SHP77 (cell line): Measurements from ENCODE around the gene CDH12.
"Not testable (repeated sequence)": the region's sequence is repeated elsewhere in the genome, so short reads cannot be mapped to it uniquely, and the experiment has no call there.

Experiments
- DNase-seq, 2 experiments: peaks; one replicate each; lab custom pipeline; 2025; lab: John Stamatoyannopoulos, UW

Gene CDH12

GRCh38 chr5:22560147-22560546 is 293.0 kb downstream of the CDH12 start:
- no peak for DNase-seq

GRCh38 chr5:22557251-22557650 is 295.9 kb downstream of the CDH12 start:
- DNase-seq: no peak

- no peak for DNase-seq
Measured at GRCh38 chr5:22554475-22554874, 298.7 kb downstream of the CDH12 start.

DNA sequence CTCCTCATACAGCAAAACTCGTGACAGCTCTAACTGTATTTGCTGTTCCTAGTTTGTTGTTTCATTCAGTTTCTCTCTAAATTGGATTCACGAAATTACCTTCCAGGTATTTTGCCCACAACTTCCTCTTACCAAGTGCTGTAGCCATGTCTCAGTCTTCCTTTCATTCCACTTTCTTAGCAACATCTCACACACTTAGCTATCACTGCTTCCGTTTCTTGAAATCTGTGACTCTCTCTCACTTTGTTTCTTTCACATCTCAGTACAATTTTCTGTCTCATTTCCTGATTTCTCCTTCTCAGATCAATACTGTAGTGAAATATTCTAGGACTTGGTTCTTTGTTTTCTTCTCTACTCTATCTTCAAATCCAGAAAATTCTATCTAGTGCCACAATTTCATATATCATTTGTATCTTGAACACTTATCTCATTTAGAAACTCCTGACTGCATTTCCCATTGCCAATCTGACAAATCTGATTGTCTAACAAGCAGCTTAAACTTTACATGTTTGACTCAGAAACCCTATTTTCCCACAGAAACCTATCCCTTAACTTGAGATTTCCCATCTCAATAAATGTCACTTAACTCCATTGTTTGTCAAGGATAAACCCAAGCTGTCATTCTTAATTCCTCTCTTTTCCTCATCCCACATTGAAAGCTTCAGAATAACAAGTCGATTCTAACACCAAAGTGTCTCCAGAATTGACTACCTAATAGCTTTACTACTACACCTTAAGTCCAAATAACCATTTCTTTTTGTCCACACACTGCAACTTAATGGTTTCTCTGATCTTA is 303.1 kb downstream of the CDH12 start:
- DNase-seq: no peak

DNA sequence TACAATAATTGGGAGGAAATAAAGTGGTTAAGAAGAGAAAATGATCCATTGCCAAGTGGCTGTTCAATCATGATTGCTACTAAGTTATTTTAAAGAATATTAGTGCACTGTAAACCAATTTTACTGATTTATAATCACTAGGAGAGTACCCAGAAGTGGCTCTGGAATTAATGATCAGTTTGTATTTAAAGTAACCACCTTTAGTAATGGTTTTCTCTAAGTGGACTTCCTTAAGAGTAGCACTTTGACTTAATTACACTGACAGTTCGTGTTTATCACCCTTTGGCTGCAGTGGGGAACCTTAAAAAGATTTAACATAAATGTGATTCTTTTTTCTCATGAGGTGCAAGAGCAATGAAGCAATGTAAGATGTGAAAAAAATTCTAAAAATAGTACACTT is 310.8 kb downstream of the CDH12 start:
- peak in 1 of 2 experiments; percentile 25 for DNase-seq

GRCh38 chr5:22541037-22541436 is 312.1 kb downstream of the CDH12 start:
- DNase-seq: peak; percentile 99

- DNase-seq: no peak
Measured at GRCh38 chr5:22539762-22540161, 313.4 kb downstream of the CDH12 start.

- DNase-seq: no peak
Measured at GRCh38 chr5:22531986-22532385, 321.2 kb downstream of the CDH12 start.

DNA sequence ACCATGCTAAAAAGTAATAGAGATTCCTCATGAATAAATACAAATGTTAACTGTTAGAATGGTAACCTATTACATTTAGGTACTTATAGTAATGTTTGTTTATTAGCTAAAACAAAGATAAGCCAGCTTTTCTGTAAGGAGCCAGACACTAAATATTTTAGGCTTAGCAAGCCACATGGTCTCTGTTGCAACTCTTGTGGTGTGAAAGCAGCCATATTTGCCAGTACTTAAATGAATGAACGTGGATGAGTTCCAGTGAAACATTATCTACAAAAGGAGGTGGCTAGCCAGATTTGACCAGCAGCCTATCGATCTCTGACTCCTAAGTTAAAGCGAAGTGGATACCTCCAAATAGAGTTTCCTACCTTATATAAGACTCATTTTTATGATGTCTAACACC is 331.6 kb downstream of the CDH12 start:
- no peak for DNase-seq

DNA sequence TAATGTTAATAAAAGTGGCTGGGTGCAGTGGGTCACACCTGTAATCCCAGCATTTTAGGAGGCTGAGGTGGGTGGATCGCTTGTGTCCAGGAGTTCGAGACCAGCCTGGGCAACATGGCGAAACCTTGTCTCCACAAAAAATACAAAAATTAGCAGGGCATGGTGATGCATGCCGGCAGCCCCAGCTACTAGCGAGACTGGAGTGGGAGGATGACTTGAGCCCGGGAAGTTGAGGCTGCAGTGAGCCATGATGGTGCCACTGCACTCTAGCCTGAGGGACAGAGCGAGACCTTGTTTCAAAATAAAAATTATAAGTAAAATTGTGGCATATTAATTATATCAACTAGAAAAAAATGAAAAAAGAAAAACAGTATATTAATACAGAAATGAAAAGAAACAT is 336.6 kb downstream of the CDH12 start:
- not testable (repeated sequence) for DNase-seq

DNA sequence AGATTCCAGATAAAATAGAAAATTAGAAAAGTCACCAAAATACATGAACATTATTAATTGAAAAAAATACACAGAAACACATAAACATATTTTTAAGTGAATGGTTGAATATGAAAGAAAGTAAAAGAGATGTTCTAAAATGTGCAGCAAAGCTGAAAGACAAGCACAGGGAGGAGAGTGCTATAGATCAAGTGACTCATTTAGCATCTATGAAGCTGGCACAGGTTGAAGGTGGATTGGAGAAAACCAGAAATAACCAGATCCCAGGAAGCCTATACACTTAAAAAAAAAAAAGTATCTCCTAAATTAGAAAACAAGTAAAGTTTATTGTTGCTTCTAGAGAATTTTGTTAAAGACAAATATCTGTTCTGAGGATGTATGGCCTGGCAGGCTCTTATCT is 338.9 kb downstream of the CDH12 start:
- DNase-seq: no peak

DNA sequence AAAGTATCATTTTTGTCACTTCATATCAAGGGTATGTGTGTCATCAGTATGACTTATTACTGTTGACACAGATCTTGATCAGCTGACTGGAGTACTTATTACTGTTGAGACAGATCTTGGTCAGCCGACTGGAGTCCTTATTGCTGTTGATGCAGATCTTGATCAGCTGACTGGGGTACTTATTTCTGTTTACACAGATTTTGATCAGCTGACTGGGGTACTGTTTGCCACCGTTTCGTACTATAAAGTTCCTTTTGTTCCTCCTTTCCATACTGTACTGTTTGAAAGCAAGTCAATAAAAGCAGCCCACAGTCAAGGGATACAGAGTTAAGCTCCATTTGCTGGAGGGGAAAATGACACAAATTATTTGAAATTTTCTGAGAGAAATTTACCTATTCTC is 347.3 kb downstream of the CDH12 start:
- DNase-seq: no peak

- no peak for DNase-seq
Measured at GRCh38 chr5:22504411-22504810, 348.7 kb downstream of the CDH12 start.

GRCh38 chr5:22500556-22500955 is 352.6 kb downstream of the CDH12 start:
- DNase-seq: no peak

DNA sequence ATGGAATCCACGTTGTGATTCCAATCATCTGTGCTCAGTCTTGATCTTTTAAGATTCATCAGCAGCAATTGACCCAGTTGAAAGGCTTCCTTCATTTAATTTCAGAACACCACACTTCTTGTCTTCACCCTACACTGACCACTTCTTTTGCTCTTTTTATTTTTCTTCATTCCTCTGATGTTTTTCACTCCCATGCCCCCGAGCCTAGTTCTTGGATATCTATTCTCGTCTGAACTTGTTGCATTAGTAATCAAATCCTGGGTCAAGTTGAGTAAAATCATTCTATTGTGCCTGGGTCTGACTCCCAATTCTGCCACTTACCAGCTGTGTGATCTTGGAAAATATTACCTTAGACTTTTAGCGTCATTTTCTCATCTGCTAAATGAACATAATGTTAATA is 356.5 kb downstream of the CDH12 start:
- DNase-seq: no peak

GRCh38 chr5:22495016-22495720 is 358.0 kb downstream of the CDH12 start:
- DNase-seq: no peak

- DNase-seq: no peak
Measured at GRCh38 chr5:22488427-22488826, 364.7 kb downstream of the CDH12 start.

DNA sequence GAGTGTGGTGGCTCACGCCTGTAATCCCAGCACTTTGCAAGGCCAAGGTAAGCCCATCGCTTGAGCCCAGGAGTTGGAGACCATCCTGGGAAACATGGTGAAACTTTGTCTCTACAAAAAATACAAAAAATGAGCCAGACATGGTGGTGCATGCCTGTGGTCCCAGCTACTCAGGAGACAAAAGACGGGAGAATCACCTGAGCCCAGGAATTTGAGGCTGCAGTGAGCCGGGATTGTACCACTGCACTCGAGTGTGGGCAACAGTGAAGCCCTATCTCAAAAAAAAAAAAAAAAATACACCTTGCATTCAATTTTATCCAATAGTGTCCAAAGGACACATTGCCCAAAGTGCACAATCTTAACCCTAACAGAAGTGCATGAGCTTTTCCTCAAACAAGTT is 372.8 kb downstream of the CDH12 start:
- no peak for DNase-seq

GRCh38 chr5:22473886-22474285 is 379.3 kb downstream of the CDH12 start:
- DNase-seq: no peak

DNA sequence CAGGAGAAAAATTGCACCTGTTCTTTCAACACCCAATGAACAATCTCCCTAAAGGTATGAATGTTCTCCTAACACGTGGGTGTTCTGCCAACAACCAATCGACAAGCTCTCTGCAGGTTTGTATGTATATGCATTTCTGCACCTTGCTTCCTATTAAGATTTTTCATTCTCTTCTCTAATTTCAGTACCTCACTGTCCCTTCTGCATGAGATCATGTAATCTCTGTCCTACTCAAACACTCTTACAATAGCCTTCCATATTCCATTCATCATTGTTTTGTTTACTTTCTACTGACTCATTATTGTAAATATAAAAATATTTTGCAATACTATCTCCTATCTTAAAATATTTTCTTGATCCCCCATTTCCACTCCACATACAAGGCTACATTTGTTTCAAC is 382.0 kb downstream of the CDH12 start:
- DNase-seq: no peak

DNA sequence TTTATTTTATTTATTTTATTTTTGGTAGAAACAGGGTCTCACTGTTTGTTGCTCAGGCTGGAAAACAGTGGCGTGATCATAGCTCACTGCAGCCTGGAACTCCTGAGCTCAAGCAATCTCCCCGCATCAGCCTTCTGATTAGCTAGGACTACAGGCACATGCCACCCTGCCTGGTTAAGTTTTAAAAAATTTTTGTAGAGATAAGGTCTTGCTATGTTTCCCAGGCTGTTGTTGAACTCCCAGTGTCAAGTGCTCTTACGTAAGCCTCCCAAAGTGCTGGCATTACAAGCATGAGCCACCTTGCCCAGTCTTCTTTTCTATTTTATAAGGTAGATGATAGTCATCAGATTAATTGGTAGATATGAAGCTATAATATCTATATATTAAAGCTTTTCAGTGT is 382.7 kb downstream of the CDH12 start:
- no peak for DNase-seq

GRCh38 chr5:22465616-22466015 is 387.5 kb downstream of the CDH12 start:
- no peak for DNase-seq

- DNase-seq: no peak
Measured at GRCh38 chr5:22465177-22465576, 388.0 kb downstream of the CDH12 start.

DNA sequence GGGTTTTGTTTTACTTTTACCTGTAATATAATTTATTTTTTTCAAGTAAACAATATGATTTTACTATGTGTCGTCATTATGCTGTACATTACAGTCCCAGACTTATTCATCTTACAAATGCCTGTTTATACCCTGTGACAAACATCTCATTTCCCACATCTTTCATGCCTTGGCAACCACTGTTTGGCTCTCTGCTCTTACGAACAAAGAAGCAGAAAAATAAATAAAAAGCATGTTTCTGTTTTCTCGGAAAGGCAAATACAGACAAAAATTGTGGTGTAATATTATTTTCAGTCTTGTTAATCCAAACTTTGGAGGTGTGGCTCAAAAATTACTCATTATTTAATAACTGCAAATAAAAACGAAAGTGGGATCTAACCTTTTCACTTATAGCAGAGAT is 393.0 kb downstream of the CDH12 start:
- DNase-seq: no peak
